ENCODE data around the gene PRDM5.

PRDM5 gene

DNA sequence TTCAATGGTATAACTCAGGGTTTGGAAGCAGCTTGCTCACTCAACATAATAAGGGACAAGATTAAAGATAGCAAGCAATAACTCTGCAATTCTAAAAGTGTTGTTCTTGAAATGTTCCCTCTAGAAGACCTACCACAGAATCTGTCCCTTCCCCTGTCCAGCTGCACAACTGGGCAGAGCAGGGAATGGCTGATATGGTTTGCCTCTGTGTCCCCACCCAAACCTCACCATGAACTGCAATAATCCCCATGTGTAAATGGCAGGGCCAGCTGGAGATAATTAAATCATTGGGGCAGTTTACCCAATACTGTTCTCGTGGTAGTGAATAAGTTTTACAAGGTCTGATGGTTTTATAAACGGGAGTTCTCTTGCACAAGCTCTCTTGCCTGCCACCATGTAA is 19.1 kb downstream of the PRDM5 start:
- no peak for DNase-seq (ENCODE audit: low read depth in 3 of 3)

DNA sequence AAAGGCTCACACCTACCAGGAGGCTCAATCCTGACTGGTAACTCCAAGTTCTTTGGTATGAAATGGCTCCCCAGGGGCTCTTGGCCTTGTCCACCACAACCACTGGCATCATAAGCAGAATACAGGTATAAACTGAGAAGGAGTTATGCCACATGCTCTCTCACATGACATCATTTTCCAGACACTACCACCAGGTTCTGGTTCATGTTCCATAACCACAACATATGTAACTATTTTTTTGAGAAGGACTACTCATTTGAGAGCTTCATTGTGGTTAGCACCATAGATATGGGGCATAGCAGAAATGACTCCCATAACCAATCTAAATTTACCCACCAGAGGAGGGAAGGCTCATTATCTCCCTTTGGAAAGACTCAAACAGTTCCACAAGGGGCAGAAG is 19.6 kb downstream of the PRDM5 start:
- DNase-seq (ENCODE audit: low read depth in 3 of 3) = no peak

DNA sequence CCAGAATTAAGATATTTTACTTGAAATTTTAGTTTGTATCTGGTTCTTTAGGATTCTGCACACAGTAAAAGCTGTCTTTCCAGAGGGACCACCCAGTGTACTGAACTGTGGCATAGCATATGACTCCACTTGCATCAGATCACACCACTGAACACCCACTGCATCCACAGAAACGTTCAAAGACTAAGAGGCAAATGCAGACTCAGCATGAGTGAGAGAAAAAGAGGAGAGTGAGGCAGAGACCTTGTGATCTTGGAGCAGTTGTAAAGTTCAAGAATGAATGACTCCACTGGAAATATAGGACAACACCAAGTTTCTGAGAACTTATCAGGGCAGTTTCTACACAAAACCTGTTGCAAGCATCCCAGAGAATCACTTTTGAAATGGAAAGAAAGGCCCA is 20.8 kb downstream of the PRDM5 start:
- DNase-seq (ENCODE audit: low read depth in 3 of 3) = no peak

GRCh38 chr4:120897981-120898719 is 24.4 kb downstream of the PRDM5 start:
- no peak for DNase-seq (ENCODE audit: low read depth in 3 of 3)

DNA sequence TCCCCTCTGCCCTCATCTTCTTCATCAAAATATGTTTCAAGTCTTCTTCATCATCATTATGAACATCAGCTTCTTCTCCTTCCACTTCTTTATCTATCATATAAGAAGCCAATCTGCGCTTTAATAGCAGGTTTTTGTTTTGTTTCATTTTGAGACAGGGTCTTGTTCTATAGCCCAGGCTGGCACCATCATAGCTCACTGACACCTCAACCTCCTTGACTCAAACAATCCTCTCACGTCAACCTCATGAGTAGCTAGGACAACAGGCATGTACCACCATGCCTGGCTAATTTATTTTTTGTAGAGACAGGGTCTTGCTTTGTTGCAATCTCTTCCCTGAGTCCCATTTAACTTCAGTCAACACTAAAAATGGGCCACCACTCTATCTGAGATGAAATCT is 27.0 kb downstream of the PRDM5 start:
- no peak for DNase-seq (ENCODE audit: low read depth in 3 of 3)

DNA sequence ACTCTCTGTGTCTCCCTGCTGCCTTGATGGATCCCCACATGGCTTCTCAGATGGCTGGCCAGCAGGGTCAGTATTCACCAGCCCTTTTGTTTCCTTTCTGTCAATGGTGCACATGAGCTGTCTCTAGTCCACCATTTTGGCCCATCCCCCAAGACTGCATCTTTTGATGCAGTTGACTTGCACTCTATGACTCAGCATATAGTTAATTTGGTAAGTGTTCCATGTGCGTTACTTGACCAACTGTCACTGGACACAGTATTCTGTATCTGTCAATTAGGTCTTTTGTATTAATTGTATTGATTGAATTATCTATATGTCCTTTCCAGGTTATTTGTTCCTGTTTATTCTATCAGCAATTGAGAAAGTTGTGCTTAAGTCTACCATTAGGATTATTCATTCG is 29.2 kb downstream of the PRDM5 start:
- DNase-seq (ENCODE audit: low read depth in 3 of 3) = no peak

- DNase-seq (ENCODE audit: low read depth in 3 of 3) = no peak
These were observed 36.3 kb downstream of the PRDM5 start for GRCh38 chr4:120886191-120886590.

DNA sequence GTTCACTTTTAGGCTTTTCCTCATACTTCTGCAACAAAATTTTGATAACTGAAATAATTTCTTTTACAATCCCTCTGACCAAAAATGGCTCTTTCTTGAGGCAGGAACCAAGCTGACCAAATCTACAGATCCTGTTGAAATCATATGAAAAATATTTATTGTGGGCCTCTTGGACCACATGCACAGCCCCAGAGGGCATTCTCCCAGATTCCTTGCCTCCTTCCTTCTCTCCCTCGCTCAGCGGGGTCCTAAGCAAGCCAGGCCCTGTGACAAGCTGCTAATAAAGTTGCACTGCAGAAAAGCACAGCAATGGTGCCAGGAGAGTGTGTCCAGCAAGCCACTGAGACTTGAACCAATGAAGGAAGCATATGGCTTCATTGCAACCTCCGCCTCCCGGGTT is 40.7 kb downstream of the PRDM5 start:
- no peak for DNase-seq (ENCODE audit: low read depth in 3 of 3)

DNA sequence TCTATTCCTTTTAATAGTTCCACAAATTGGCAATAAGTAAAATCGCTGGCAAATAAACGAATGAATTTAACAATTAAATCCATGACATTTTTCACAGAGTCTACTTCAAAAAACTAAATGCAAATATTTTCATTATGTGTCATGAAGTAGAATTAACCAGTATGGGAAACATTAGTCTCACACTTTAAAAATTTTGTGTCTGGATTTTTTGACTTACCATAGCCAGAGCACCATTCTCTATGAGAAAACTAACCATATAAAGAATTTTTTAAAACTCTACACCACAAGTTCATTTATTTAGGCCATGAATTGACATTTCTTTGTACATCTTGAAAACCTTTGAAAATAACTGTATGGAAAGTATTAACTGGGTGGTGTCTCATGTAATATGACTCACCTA is 41.2 kb downstream of the PRDM5 start:
- no peak for DNase-seq (ENCODE audit: low read depth in 3 of 3)

GRCh38 chr4:120877021-120877420 is 45.5 kb downstream of the PRDM5 start:
- no peak for DNase-seq (ENCODE audit: low read depth in 3 of 3)

DNA sequence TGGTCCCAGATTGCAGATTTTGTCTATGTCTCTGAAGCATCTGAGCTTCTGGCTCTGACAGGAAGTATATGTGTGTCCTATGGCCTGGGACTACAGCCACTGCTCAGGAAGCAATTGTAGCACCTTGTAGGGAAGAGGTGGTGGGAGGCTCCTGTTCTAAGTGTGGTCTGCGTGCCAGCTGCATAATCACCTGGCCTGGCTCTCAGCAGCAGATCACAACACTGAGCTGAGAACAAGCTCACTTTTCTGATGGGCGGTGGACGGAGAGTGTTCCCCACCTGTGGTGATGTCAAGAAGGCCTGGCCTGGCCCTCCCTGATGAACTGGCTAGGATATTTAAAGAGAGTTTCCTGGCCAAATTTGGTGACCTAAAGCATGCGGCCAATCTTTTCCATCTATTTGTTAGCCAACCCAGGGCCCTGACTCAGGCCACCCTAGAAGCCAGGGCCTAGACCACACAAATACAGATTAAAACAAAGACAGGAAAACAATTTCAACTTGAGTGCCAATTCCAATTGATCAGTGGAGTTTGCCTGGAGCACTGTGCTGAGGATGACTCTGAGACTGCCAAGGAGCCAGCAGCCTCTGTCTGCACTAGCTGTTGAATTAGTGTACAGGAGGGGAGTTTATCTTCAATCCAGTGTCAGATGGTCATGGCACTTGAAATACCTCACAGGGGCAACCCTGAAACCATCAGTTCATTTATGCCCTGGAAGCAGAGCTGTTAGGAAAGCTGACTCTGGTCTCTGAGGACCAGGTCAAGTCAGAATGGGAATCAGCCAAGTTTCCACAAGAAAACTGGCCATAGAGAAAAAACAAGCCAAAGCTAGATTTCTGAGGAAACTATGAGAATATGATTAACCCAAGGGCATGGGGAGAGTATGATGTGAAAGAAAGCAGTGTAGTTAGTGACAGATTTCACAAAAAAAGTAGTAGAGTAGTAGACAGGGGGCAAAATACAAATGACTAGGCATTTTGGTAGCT is 47.4 kb downstream of the PRDM5 start:
- DNase-seq (ENCODE audit: low read depth in 3 of 3) = no peak

GRCh38 chr4:120873554-120873953 is 49.0 kb downstream of the PRDM5 start:
- DNase-seq (ENCODE audit: low read depth in 3 of 3) = no peak

DNA sequence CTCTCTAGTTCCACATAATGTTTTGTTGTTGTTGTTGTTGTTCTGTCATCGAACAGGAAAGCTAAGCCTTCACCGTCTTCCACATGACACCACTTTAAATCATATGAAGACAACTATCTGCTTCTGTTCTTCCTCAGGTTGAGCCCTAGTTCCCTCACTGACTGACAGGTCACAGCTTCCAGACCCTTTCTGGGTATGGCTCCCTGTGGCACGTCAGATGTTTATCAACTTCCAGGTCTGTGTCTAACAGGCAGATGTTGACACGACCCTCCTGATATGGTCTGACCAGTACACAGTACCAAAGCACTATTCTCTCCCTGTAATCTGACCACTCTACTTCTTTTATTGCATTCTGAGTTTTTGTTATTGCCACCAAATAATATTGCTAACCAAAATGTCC is 51.4 kb downstream of the PRDM5 start:
- DNase-seq (ENCODE audit: low read depth in 3 of 3) = no peak

GRCh38 chr4:120870279-120870673 is 52.2 kb downstream of the PRDM5 start:
- no peak for DNase-seq (ENCODE audit: low read depth in 3 of 3)

DNA sequence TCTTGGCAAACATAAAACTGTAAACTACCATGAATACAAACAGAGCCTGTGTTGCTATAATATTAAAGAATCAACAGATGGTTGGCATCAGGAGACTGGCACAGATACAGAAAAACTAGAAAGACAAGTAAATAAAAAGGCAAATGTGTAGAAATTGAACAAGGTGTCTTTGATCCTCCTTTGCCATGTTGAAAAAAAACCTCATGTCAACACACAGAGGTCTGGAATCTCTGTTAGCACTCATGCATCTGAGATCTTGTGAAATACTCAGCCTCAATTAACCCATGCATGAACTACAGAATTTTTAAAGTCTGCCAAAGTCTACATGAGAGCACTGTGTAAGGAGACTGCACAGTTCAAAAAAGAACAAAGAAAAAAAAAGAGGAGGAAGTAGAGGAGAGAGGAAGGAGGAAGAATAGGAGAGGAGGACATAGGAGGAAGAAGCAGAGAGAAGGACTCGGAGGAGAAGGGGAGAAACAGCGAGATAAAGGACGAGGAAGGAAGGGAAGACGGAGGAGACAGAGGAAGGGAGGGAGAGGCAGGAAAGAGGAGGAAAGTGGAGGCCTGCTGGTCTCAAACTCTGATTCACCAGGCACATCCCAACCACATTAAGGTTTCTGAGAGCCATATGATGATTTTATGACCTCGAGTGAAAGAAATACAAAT is 52.8 kb downstream of the PRDM5 start:
- DNase-seq (ENCODE audit: low read depth in 3 of 3) = no peak

GRCh38 chr4:120867506-120867905 is 55.0 kb downstream of the PRDM5 start:
- DNase-seq (ENCODE audit: low read depth in 3 of 3) = no peak

GRCh38 chr4:120865985-120866384 is 56.5 kb downstream of the PRDM5 start:
- no peak for DNase-seq (ENCODE audit: low read depth in 3 of 3)

- DNase-seq (ENCODE audit: low read depth in 3 of 3) = no peak
These were observed 57.6 kb downstream of the PRDM5 start for GRCh38 chr4:120864969-120865368.

DNA sequence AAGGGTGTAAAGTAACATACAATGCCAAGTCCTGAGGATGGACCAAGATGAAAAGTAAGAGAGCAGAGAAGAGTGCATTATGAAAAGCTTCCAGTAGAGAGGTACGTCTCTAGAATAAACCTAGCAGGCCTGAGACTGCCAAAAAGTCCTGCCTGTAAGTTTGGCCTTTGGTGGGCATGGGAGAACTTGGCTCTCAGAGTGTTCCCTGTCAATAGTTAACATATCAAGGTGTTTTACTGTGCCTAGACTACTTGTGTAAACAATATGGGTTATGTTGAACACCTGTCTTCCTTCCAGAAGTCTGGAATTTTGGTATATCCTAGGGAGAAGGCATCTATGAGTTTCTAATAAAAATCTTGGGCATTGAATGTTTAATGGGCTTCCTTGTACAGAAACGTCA is 60.1 kb downstream of the PRDM5 start:
- no peak for DNase-seq (ENCODE audit: low read depth in 3 of 3)

DNA sequence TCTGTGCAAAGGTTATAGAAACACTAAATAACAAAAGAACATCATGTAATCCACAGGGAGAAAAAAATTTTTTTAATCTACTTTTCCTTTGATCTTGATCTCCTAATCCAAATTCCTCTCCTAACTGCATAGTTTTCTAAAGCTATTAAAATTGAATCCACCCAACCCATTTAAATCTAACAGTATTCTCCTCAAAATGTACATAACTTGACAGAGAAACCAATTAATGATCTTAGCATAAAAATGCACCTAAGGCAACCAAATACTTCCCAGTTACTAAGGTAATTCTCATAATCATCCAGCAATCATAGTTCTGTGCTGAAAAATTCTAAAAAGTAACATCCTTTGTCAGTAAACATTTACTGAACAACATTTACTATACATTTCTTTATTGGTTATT is 60.7 kb downstream of the PRDM5 start:
- no peak for DNase-seq (ENCODE audit: low read depth in 3 of 3)

- no peak for DNase-seq (ENCODE audit: low read depth in 3 of 3)
These were observed 63.8 kb downstream of the PRDM5 start for GRCh38 chr4:120858776-120859175.

DNA sequence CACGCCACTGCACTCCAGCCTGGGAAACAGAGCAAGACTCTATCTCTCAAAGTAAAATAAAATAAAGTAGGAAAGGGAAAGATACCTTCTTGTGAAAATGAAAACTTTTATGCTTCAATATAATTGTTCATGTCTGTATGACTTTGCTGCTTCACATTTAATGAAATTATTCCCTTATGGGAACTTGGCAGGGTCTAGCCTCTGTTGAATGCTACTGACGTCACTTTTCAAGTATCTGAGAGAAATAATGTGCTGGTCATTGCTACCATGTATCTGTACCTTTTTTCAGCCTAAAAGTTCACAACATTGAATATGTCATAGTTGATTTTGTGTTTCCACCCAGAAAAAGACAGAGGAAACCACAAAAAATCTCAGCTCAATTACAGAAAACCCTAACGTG is 65.2 kb downstream of the PRDM5 start:
- no peak for DNase-seq (ENCODE audit: low read depth in 3 of 3)

DNA sequence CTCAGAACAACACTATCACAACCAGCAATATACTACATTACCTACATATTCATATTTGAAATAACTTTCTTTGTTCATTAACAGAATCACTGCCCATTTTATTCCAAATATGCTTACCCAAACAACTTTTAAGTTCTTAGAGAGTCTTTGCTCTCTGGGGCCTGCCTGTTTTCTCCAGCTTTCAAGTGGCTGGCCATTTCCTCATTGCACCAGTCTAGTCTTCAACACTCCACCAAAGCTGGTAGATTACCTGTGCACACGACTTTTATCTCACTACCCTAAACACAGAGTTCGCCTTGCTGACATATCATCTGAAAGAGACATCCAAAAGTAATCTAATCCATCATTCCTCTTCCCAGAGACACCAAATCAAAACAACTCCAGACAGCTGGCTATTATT is 66.2 kb downstream of the PRDM5 start:
- DNase-seq (ENCODE audit: low read depth in 3 of 3) = no peak

All from stimulated activated CD4-positive, alpha-beta T cell treated with anti-CD3 and anti-CD28 coated beads, TNF-alpha, amount 100 ng/mL, for 4 hours (primary cell).